NAMALWA (cell line): ENCODE results near the gene GAS7.

Source experiments
- DNase-seq: peaks from one replicate; pipeline ENCODE4 v3.0.0-alpha.2; 2015; ENCODE audit warnings: low spot score

The GAS7 gene

DNA sequence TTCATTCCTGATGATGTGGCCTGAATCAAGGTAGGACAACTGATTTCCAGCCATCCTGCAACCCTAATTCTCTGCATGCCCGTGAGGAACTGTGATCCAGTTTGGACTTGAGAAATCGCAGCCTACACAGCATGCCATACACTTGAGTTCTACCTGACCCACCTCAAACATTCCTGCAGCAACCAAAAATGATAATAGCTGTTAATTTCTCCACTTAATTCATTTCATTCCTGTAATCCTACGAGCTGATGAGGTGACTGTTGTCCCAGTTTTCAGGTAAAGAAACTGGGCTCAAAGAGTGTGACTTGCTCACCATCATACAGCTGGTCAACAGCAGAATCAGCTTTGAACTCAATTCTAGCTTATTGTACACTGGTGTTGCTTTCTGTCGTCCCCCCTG lies 2.2 kb upstream of the GAS7 start:
- DNase-seq: no peak

- DNase-seq: no peak
These were observed 1.6 kb upstream of the GAS7 start for GRCh38 chr17:10200016-10200415.

- DNase-seq: no peak
These were observed 491 bp downstream of the GAS7 start for GRCh38 chr17:10197721-10198508.

- DNase-seq: no peak
These were observed 1.1 kb downstream of the GAS7 start for GRCh38 chr17:10197362-10197720.

- DNase-seq: no peak
These were observed 1.5 kb downstream of the GAS7 start for GRCh38 chr17:10196941-10197340.

DNA sequence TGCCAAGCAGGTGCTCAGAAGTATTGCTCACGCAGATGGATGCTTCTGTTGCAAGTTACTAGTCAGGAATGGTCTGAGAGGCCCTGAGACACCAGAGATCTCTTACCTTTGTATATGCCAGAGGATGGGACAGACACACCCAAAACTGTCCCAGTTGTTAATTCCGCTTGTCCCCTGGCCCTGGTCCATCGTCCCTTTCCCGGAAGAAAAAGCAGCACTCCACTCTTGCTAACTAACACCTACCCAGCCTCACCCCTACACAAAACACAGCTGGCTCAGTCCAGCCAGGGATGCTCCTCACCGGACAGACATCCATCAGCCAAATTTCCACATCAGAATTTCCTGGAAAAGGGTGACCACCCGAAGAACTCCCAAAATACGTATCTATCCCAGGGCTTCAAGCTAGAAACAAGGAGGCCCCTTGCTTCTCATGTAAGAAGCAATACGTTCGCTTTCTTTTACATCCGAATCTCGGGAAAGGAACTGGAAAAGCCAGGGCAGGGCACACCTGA lies 2.0 kb downstream of the GAS7 start:
- DNase-seq: no peak

GRCh38 chr17:10195090-10195805 lies 3.2 kb downstream of the GAS7 start:
- DNase-seq: no peak

DNA sequence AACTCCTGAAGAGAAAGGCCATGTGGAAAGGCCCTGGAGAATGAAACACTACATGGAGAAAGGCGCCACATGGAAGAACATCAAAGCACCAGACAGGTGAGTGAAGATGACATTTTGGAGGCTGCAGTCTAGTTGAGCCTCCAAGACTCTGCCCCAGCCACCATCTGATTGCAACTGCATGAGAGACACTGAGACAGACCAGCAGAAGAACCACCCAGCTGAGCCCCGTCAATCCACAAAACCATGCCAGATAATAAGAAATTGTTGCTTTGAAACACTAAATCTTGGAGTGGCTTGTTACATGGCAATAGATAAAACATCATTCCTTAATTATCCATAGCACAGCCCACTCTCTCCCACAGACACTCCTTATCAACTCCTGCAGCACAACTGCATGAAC lies 4.8 kb downstream of the GAS7 start:
- no peak for DNase-seq

- no peak for DNase-seq
These were observed 5.4 kb downstream of the GAS7 start for GRCh38 chr17:10192972-10193371.

- no peak for DNase-seq
These were observed 5.9 kb downstream of the GAS7 start for GRCh38 chr17:10192461-10192860.

GRCh38 chr17:10187456-10187855 lies 10.9 kb downstream of the GAS7 start:
- no peak for DNase-seq

DNA sequence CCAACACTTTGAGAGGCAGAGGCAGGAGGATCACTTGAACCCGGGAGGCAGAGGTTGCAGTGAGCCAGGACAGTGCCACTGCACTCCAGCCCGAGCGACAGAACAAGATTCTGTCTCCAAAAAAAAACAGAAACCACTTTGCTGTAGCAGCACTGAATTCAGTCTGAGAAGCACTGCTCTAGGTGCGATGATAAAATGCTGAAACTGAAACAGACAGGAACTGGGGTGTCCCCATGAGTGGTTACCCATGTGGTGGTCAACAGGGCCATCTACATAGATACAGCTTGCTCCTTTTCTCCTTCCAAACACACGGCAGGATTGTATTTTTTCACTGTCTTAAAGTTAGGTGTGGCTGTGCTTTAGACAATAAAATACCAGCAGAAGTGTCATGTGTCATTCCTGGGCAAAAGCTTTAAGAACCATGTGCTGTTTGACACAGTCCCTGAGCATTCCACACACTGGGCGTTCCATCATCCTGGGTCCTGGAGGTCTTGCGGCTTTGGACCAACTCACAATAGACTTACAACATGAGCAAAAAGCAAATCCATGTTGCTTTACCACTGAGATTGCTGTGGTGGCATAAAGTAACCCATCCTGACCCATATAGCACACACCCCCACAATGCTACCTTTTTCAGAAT lies 11.5 kb downstream of the GAS7 start:
- DNase-seq: no peak

DNA sequence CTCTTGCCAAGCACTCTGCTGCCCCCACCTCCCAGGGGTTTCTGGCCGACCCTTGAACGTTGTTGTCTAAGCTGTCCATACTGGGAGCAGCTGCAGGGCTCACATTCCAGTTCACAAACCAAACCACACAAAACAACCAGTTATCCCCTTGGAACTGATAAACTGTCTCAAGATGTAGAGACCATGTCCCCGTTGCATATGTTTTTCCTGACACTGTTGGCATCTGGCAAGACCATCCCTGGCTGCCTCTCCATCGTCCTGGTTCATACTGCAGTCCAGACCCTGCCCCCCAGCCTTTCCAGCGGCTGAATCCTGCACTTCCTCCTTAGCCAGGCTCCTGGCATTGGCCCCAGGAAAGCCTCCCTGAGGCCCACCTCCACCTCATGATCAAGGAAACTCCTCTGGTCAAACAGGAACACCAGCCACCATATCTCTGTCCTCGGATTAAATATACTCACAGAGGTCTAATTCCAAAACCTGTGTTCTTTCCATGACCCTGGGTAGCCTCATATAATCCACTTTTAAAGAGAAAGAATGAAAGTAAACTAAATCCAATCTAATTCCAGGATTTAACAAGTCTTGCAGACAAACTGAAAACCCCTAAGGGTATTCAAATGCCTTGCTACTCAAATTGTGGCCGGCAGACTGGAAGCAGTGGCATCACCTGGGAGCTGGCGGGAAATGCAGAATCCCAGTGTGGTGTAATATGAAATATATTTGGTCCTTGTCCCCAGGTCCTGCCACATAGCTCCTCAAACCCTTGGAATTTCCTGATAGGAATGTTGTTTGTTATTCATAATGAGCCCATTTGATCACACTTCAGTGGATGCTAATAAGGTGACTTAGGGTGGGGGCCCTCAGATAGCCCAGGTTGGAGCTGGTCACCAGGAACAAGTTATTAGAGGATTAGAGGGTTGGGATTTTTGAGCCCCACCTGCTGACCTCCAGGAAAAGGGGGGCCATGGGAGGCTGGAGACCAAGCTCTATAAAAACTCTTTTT lies 14.2 kb downstream of the GAS7 start:
- DNase-seq: no peak

GRCh38 chr17:10182785-10183184 lies 15.6 kb downstream of the GAS7 start:
- DNase-seq: no peak

GRCh38 chr17:10178506-10178991 lies 19.9 kb downstream of the GAS7 start:
- DNase-seq: no peak

- no peak for DNase-seq
These were observed 20.4 kb downstream of the GAS7 start for GRCh38 chr17:10177913-10178505.

DNA sequence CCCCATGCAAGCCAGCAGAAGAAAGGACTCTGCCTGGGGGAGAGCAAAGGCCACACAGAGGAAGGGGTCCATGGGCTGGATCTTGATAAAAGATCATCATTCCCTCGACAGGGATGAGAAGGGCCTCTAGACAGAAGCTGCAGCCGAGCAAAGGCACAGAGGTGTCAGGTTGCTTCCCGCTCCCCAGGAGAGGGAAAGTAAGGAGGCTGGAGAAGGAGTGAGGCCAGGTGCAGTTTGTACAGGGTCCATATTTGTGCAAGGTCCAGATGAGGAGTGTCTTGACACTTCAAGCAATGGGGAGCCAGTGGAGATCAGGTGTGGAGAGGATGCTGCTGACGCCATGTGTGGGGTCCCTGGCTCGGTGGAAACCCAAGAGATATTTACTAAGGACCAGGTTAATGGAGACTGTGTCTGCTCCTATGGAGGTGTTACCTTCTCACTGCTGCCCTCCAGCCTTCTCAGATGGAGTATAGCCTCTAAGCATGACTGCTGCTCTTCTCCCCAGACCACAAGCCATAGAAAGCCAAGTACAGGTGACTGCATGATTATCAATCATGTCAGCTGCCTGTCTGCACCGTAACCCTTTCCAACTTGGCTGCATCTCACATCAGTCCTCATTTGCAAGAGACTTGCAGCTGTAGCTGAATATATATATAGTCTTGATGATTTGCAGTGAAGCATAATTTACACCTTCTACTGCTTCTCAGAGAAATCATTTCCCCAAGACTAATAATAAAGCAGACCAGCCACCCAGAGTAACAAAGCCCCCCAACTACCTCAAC lies 21.1 kb downstream of the GAS7 start:
- DNase-seq: no peak

DNA sequence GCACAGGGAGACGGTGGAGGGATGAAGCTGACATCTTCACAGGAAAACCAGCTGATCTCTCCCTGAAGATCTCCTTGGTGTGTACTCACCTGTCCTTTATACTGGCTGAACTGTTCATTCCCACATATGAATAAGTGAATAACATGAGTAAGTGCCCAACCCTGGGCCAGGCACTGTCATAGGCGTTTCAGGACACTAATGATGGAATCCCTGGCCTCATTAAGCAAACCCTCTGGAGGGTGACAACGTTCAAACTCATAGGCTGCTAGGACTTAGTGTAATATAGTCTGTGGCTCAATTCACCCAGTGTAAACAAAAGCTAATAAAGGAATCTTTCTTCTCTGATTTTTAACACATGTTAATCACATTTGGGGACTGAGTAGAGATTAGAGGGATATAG lies 24.5 kb downstream of the GAS7 start:
- no peak for DNase-seq

DNA sequence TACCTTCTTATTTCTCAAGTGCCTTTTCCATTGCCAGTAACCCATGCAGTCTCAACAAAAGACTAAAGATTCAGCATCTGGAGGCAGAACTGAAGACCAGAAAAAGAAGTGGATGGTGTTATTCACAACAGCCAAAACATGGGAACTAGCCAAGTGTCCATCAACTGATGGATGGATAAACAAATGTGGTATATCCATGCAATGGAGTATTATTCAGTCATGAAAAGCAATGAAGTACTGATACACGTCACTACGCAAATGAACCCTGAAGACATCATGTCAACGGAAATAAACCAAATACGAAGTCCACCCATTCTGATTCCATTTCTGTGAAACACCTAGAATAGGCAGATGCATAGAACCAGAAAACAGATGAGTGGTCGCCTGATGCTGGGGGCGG lies 25.6 kb downstream of the GAS7 start:
- no peak for DNase-seq

- peak; percentile 1 for DNase-seq
These were observed 26.1 kb downstream of the GAS7 start for GRCh38 chr17:10172241-10172741.
